ENCODE results near the gene RGS12.

The RGS12 gene

DNA sequence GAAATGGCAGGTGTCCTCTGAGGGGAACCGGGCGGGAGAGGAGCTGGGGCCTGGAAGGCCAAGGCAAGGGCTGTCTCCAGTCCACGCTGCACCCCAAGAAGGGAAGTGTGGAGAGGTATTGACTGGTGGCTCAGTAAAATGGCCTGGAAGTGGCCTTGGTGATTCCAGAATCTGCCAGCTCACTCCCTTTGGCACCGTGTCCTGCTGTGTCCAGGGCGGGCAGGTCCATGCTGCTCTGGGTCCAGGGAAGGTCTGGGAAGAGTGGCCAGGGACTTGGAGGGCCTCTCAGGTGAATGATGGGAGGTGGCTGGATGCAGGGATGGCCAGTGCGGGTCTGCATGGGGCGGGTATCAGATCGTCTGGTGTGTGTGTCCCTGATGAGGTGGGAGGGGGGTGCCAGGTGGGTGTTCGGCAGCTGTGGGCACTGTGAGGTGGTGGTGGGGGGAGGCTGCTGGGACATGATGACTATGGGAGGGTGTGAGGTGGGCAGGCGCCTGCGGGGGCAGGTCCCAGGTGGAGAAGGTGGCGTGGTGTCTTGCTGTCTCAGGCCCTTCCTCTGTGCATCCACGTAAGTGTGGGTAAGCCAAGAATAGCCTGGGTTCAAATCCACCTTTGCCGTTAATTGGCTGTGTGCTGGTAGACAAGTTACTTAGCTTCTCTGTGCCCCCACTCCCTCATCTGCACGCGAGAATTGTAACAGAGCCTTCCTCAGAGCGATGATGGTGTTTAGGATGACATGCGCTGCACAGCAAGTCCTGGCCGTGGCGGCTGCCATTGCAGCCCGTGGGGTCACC, 17.7 kb downstream of the RGS12 start:
- DNase-seq (ENCODE audit: extremely low spot score), result no peak
- CTCF ChIA-PET, result interaction anchor here (0.8 kb wide), 1 partner anchor 8 kb away, joined by 3 read pairs; no protein-coding TSS in a partner anchor
- TF ChIP-seq NFRKB (IDR thresholded peaks at IDR 0.05), result no peak
- no peak for TF ChIP-seq FOXK2 (IDR thresholded peaks at IDR 0.05)
- TF ChIP-seq BHLHE40 (IDR thresholded peaks at IDR 0.05; ENCODE audit: borderline replicate concordance), result no peak
- no peak for TF ChIP-seq FOXM1 (IDR thresholded peaks at IDR 0.05; ENCODE audit: borderline replicate concordance)
- no peak for TF ChIP-seq LEF1 (IDR thresholded peaks at IDR 0.05; ENCODE audit: borderline replicate concordance)
- TF ChIP-seq, protein P1, sequence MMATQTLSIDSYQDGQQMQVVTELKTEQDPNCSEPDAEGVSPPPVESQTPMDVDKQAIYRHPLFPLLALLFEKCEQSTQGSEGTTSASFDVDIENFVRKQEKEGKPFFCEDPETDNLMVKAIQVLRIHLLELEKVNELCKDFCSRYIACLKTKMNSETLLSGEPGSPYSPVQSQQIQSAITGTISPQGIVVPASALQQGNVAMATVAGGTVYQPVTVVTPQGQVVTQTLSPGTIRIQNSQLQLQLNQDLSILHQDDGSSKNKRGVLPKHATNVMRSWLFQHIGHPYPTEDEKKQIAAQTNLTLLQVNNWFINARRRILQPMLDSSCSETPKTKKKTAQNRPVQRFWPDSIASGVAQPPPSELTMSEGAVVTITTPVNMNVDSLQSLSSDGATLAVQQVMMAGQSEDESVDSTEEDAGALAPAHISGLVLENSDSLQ (IDR thresholded peaks at IDR 0.05), result no peak
- no peak for TF ChIP-seq ZNF384 (IDR thresholded peaks at IDR 0.05)
- no peak for TF ChIP-seq FOXA1 (IDR thresholded peaks at IDR 0.05)
- TF ChIP-seq L3MBTL2 (conservative IDR thresholded peaks at IDR 0.05), result no peak
- TF ChIP-seq TARDBP (IDR thresholded peaks at IDR 0.05), result no peak
- TF ChIP-seq ARNT (IDR thresholded peaks at IDR 0.05), result no peak
- TF ChIP-seq SP1 (IDR thresholded peaks at IDR 0.05), result no peak
- POLR2A ChIA-PET, result no interaction called here

DNA sequence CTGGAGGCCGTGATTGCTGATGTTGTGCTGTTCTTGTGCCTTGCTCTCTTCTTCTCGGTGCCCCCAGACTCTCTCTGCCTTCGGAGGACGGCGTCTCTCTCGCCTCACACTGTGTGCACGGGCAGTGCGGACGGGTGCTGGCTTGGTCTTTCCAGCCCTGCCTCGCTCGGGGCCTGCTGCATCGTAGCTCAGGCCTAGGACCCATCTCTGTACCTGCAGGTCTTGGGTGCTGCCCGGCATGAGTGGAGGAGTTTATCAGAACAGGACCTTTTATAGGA, 18.2 kb downstream of the RGS12 start:
- ChIA-PET POLR2A (no interaction called here), CTCF (no interaction called here)
- TF ChIP-seq ARNT (IDR thresholded peaks at IDR 0.05), result no peak
- no peak for TF ChIP-seq FOXK2 (IDR thresholded peaks at IDR 0.05)
- no peak for TF ChIP-seq L3MBTL2 (conservative IDR thresholded peaks at IDR 0.05)
- TF ChIP-seq, protein P1 (IDR thresholded peaks at IDR 0.05), result no peak
- no peak for TF ChIP-seq NFRKB (IDR thresholded peaks at IDR 0.05)
- no peak for TF ChIP-seq HDGF (IDR thresholded peaks at IDR 0.05; ENCODE audit: borderline replicate concordance)
- no peak for TF ChIP-seq FOXA1 (IDR thresholded peaks at IDR 0.05)
- no peak for TF ChIP-seq LEF1 (IDR thresholded peaks at IDR 0.05; ENCODE audit: borderline replicate concordance)
- no peak for TF ChIP-seq FOXM1 (IDR thresholded peaks at IDR 0.05; ENCODE audit: borderline replicate concordance)
- no peak for TF ChIP-seq CTBP1 (IDR thresholded peaks at IDR 0.05; ENCODE audit: borderline replicate concordance)
- no peak for DNase-seq (ENCODE audit: extremely low spot score)

DNA sequence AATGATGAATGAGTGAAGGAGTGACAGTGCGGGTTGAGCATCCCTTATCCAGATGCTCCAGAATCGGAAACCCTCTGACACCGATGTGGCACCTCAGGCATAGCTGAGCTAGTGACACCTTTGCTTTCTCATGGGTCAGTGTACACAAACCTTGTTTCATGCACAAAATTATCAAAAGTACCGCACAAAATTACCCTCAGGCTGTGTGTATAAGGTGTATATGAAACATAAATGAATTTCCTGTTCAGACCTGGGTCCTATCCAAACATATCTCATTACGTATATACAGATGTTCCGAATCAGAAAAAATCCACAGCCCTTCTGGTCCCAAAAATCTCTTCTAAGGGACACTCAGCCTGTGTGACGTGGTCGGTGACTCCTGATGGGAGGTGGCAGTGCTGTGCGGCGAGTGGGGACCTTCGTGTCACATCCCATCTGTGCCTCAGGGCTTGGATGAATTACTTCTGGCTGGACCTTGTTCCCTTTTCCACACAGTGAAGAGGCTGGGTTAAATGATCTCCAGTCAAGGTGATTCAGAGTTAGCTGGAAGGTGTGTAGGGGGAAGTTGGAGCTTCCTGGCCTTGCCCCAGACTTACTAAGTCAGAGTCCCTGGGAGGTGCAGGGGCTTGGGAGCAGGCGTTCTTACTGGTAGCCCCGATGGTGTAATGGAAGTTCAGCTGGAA, 18.8 kb downstream of the RGS12 start:
- POLR2A ChIA-PET, result no interaction called here
- TF ChIP-seq SUZ12 (IDR thresholded peaks at IDR 0.05) (no peak), HDGF (IDR thresholded peaks at IDR 0.05; ENCODE audit: borderline replicate concordance) (no peak), FOXM1 (IDR thresholded peaks at IDR 0.05; ENCODE audit: borderline replicate concordance) (no peak), SP1 (IDR thresholded peaks at IDR 0.05) (no peak), ARNT (IDR thresholded peaks at IDR 0.05) (no peak), FOXA1 (IDR thresholded peaks at IDR 0.05) (no peak), TARDBP (IDR thresholded peaks at IDR 0.05) (no peak), ELF4 (IDR thresholded peaks at IDR 0.05) (no peak), LEF1 (IDR thresholded peaks at IDR 0.05; ENCODE audit: borderline replicate concordance) (no peak), FOXK2 (IDR thresholded peaks at IDR 0.05) (no peak)
- DNase-seq (ENCODE audit: extremely low spot score), result no peak
- CTCF ChIA-PET, result no interaction called here

DNA sequence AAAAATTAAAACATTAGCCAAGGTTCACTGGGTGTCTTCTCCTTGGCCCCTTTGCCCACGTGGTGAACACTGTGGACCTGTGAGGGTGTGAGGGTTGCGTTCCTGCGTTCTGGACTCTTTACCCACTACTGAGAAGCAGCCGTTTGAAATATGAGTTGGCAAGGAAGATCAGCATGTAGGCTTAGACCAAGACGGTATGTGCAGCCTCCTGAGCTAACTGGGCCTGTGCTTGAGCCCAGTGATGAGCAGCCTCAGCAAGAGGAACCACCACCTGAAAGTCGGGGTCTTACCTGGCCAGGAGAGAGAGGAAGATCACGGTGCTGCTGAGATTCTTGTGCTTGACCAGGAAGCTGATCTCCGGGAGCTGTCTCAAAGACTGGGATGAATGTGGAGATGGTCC, 19.5 kb downstream of the RGS12 start:
- TF ChIP-seq ZNF384 (IDR thresholded peaks at IDR 0.05), result no peak
- no peak for TF ChIP-seq CTBP1 (IDR thresholded peaks at IDR 0.05; ENCODE audit: borderline replicate concordance)
- TF ChIP-seq ELF4 (IDR thresholded peaks at IDR 0.05), result no peak
- no peak for TF ChIP-seq BHLHE40 (IDR thresholded peaks at IDR 0.05; ENCODE audit: borderline replicate concordance)
- no peak for TF ChIP-seq FOXK2 (IDR thresholded peaks at IDR 0.05)
- no peak for TF ChIP-seq SUZ12 (IDR thresholded peaks at IDR 0.05)
- no peak for TF ChIP-seq FOXA1 (IDR thresholded peaks at IDR 0.05)
- TF ChIP-seq L3MBTL2 (conservative IDR thresholded peaks at IDR 0.05), result no peak
- TF ChIP-seq TARDBP (IDR thresholded peaks at IDR 0.05), result no peak
- DNase-seq (ENCODE audit: extremely low spot score), result no peak
- ChIA-PET CTCF (no interaction called here), POLR2A (no interaction called here)

DNA sequence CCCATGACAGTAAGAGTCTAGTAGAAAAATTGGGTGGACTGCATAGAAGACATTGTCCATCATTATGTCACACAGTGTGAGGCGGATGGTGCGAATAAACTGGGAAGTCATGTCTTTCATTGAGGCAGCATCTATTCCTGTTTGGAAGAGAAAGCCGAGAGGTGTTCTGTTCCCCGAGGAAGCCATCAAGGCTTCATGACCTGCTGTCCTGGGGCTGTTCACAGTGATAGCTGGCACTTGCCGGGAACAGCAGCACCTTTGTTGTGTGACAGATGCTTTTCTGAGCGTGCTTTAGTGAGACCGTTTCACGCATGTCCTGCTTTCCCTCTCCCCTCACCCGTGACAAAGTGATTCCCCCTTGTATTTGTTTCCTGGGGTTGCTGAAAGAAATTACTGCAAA, 20.3 kb downstream of the RGS12 start:
- TF ChIP-seq, protein P1 (IDR thresholded peaks at IDR 0.05), result no peak
- TF ChIP-seq TARDBP (IDR thresholded peaks at IDR 0.05), result no peak

DNA sequence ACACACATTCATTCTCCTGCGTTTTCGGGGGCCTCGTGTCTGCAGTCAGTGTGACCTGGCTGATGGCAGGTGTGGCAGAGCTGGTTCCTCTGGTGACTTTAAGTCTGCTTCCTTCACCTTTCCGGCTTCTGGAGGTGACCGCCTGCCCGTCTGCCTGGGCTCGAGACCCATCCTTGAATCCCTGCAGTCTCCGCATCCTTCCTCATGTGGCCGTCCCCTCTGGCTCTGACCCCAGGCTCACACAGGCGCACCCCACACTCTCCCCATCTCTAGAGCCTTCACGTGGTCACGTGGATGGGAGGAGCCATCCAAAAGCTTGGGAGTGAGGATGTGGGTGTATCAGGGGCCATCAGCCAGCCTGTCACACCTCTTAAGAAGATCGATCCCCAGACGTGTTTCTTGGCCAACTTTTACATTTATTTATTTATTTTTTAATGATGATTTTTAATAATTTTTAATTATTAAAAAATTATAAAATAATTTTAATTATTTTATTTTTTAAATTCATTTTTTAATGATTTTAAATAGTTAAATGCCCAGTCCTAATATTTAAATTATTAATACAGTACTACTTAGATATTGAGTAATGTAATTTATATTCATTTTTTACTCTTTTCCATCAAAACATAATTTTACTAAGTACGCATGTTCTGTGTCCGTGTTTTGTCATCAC, 20.9 kb downstream of the RGS12 start:
- TF ChIP-seq HDGF (IDR thresholded peaks at IDR 0.05; ENCODE audit: borderline replicate concordance), result no peak
- TF ChIP-seq NFRKB (IDR thresholded peaks at IDR 0.05), result no peak
- POLR2A ChIA-PET, result no interaction called here
- DNase-seq (ENCODE audit: extremely low spot score), result no peak
- CTCF ChIA-PET, result no interaction called here

More for the DNA sequence above, 20.3 kb downstream of the RGS12 start:
- ChIA-PET POLR2A (no interaction called here), CTCF (no interaction called here)
- DNase-seq (ENCODE audit: extremely low spot score), result no peak
